ENCODE data around the gene INSRR. TPM values are rescaled to one million over a fixed set of nuclear protein-coding genes. Genes with fewer than 3 reads are reported as not detected.

INSRR gene
- total and polyA plus RNA-seq, 2 of the 8 experiments (the other 6 are each of a cell fraction or from before 2014, with no cell fraction given), result 0.02 TPM; not detected in 1

- TF ChIP-seq TCF12 (IDR thresholded peaks at IDR 0.05; ENCODE audit: low read depth, low read length) (no peak), EP300 (IDR thresholded peaks at IDR 0.05; ENCODE audit: borderline replicate concordance in 1 of 2, low read depth in 2 of 2, low read length in 2 of 2) (no peak), HDAC2 (IDR thresholded peaks at IDR 0.05; ENCODE audit: borderline replicate concordance in 1 of 2, low read depth in 2 of 2, low read length in 2 of 2) (no peak), ATF3 (IDR thresholded peaks at IDR 0.05; ENCODE audit: insufficient read depth, low read depth, low read length) (no peak), NANOG (IDR thresholded peaks at IDR 0.05; ENCODE audit: insufficient read depth, low read depth, low read length, poor library complexity, severe bottlenecking) (no peak), CTBP2 (IDR thresholded peaks at IDR 0.05; ENCODE audit: borderline replicate concordance, insufficient read depth, insufficient read length, low read length) (no peak), JUND (IDR thresholded peaks at IDR 0.05; ENCODE audit: low read length) (no peak)
These were observed 19.3 kb downstream of the INSRR start (continued) for GRCh38 chr1:156839426-156840109.
